Activated gamma-delta T cell (primary cell): Measurements from ENCODE around the gene TOPBP1.
"Not testable (repeated sequence)": the region's sequence is repeated elsewhere in the genome, so short reads cannot be mapped to it uniquely, and the experiment has no call there.

ENCODE experiments used
- DNase-seq: peaks from one replicate; lab custom pipeline; 2025; lab: John Stamatoyannopoulos, UW

The TOPBP1 gene

GRCh38 chr3:133674290-133674919 is 12.7 kb upstream of the TOPBP1 start:
- no peak for DNase-seq

- DNase-seq = no peak
Measured at GRCh38 chr3:133673746-133674145, 12.0 kb upstream of the TOPBP1 start.

DNA sequence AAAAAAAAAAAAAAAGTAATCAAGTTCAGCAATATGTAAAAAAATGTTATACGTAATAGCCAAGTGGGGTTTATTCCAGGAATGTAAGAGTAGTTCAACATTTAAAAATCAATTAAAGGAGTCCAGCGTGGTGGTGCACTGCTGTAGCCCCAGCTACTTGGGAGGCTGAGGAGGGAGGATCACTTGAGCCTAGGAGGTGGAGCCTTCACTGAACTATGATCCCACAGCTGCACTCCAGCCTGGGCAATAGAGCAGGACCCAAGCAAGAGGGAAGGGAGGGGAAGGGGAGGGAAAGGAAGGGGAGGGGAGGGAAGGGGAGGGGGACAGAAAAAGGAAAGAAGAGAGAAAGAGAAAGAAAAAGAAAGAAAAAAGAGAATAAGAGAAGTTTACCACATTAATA is 10.7 kb upstream of the TOPBP1 start:
- no peak for DNase-seq

- no peak for DNase-seq
Measured at GRCh38 chr3:133670525-133670995, 8.8 kb upstream of the TOPBP1 start.

DNA sequence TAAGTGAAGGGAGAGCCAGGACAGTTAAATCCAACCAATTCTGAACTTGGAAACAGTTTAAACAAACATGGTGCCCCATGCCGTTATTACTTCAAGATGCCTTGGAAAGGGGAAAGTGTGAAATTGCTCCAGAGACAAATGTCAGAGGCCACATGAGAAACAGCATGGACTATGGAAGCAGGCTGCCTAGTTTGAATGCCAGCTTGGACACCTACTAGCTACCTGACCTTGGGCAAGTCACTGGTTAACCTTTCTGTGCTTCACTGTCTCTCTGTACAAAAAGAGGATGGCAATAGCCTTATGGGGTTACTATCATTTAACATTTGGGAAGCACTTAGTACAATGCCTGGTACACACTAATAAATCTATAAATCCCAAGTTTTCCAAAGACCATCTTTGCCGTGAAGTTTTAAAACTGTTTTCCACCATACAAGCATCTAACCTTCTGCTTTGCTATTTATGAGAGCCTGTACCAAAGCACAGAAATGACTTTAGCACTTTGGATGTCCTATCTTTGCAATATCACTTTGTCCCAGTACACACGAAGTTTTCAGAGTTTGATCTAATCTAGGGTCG is 8.3 kb upstream of the TOPBP1 start:
- DNase-seq = no peak

- DNase-seq = no peak
Measured at GRCh38 chr3:133667118-133667517, 5.4 kb upstream of the TOPBP1 start.

DNA sequence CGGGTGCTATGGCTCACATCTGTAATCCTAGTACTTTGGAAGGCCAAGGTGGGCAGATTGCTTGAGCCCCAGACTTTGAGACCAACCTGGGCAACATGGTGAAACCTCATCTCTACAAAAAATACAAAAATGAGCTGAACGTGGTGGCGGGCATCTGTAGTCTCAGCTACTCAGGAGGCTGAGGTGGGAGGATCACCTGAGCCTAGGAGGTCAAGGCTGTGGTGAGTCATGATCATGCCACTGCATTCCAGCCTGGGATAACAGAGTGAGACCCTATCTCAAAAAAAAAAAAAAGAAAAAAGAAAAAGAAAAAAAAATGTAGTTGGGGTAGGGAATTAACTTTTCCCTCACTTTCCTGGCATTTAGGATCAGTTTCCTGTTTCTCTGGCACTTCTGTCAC is 3.4 kb upstream of the TOPBP1 start:
- DNase-seq = not testable (repeated sequence)

GRCh38 chr3:133663569-133664313 is 2.0 kb upstream of the TOPBP1 start:
- no peak for DNase-seq

GRCh38 chr3:133662278-133662651 is 524 bp upstream of the TOPBP1 start:
- no peak for DNase-seq

GRCh38 chr3:133659806-133660205 is 1.9 kb downstream of the TOPBP1 start:
- DNase-seq = no peak

DNA sequence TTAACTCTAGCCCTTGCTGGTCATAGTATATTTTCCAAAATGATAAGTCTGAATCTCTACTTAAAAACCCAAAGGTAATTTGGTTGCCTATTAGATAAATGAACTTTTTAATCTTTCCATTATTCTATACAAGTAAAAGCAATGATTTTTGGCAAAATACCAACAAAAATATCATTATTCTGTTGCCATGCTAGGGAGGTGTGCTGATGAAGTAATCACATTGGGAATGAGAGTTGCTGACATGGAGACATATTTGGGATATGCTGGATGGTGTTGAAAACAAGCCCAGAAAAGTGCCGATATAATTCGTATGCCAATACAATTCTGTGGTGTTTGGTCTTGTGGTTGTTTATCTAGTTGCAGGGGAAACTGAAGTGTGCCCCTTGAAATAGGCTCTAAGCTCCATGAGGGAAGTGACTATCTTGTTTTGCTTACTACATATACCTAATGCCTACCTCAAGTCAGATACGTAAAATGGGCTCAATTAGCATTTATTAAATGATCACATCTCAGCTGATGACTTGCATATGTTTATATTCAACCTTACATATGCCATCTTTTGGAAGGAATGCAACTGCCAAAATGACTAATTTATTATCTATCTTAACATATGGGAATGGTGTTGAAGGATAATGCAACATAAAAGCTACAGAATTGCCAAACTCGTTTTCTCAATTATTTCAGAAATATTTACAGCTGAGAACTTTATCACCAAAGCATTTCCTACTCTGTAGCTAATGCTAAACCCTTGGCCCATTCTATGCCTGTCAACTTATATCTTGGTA is 5.8 kb downstream of the TOPBP1 start:
- no peak for DNase-seq

DNA sequence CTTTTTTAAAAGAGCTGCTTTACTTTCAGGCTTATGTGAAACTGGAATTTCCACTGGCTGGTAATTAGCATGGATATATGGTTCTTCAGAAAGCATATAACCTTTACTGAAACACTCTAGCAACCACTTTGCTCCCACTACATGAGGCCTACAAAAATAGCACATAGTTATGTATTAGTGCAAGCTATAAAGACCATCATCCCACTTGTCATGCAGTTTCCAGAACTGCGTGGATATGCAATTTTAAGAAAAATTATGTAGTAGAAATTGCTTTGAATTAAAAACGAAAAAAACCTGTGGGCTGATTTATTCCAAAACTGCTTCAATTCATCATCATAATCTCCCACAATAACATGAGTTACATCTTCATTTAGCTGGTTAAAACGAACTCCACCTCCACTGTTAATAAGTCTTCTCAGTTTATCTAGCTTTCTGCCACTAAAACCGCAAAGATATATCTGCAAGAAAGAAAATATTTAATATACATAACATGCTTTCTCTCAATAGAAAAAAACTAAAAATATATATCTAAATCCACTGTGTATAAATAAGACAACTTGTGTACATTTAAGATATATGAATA is 12.2 kb downstream of the TOPBP1 start:
- no peak for DNase-seq

- DNase-seq = no peak
Measured at GRCh38 chr3:133644768-133645167, 17.0 kb downstream of the TOPBP1 start.

DNA sequence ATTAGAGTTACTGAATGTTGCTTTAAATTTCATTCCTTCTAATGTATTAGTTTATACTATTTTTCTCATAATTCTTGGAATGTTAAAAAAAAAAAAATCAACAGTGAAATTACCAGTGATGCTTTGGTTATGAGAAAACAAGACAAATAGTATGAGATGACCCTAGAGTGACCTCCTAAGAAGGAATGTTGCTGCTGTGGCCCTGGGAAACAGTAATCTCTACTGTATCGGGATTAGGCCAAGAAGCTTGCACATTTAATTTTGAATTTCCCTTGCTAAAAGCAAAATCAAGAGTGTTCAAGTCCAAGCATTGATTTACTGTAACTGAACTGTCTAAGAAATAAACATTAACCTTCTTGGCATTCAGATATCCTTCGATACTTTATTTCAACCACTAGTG is 18.1 kb downstream of the TOPBP1 start:
- no peak for DNase-seq

DNA sequence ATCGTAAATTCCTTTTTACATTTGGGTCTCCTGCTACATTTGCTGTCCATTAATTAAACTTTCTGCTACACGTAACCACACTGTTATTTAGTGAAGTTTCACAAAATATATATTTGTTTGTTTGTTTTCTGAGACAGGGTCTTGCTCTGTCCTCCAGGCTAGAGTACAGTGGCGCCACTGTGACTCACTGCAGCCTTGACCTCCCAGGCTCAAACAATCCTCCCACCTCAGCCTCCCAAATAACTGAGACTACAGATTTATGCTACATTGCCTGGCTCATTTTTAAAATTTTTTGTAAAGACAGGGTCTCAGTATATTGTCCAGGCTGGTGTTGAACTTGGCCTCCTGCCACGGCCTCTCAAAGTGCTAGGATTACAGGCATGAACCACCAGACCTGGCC is 20.5 kb downstream of the TOPBP1 start:
- no peak for DNase-seq

GRCh38 chr3:133633439-133633838 is 28.3 kb downstream of the TOPBP1 start:
- no peak for DNase-seq

DNA sequence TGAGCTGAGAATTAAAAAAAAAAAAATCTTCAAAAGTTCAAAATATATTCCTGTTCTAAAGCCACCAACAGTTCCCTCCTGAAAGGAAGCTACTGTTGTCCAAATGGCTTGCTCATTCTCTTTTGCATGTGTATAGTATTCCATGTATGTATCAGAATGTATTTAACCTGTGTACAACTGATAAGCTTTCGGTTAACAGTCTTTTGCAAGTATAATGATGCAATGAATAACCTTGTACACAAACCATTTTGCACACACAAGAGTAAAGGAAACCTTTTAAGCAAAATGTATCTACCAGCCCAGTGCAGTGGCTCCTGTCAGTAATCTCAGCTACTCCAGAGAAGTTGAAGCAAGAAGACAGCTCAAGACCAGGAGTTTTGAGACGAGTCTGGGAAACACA is 32.6 kb downstream of the TOPBP1 start:
- DNase-seq = no peak

DNA sequence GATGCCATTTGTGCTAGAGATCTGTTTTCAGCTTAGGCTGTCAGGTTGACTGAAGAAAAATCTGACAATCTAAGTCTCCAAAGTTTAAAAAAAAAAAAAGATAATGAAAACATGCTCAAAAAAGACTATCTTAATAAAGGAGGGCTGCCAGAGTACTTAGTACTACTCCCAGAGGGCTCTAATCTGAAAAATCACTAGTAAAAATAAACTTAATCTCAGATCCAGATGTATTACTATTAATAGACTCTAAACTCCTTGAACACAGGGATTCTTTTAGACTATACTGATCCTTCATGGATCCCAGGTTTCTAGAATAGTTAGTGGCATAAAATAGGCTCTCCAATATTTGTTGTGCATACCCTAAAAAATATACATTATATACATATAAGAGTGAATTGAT is 34.0 kb downstream of the TOPBP1 start:
- DNase-seq = no peak

GRCh38 chr3:133620066-133620784 is 41.5 kb downstream of the TOPBP1 start:
- DNase-seq = no peak

DNA sequence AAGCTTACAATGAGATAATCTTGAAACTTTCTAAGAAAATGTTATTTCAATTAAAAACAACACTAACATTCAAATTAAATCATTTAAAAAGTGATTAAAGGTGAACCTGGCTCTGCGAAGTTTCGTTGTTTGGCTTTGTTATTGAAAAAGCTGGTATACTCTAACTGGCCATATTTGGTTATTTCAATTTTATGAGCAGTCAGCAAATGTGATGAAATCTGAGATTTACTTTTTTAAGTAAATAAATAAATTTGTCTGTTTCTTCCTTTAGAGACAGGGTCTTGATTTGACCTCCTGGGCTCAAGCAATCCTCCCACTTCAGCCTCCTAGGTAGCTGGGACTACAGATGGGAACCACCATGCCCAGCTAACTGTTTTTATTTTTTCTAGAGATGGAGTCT is 50.2 kb downstream of the TOPBP1 start:
- no peak for DNase-seq

GRCh38 chr3:133610031-133610430 is 51.7 kb downstream of the TOPBP1 start:
- no peak for DNase-seq

GRCh38 chr3:133608388-133608787 is 53.4 kb downstream of the TOPBP1 start:
- no peak for DNase-seq
